Activated T-cell treated with anti-CD3 and anti-CD28 coated beads, Interleukin-2, amount 50 U/mL, for 1 hour (primary cell): ENCODE data around the gene LCORL.
"Not testable (repeated sequence)": the region's sequence is repeated elsewhere in the genome, so short reads cannot be mapped to it uniquely, and the experiment has no call there.

Experiments
- DNase-seq: peaks from one replicate; pipeline ENCODE4 v3.0.0-alpha.2; 2020

The LCORL gene

GRCh38 chr4:17924189-17924588, 97.4 kb downstream of the LCORL start:
- DNase-seq = no peak

GRCh38 chr4:17921451-17921850, 100.1 kb downstream of the LCORL start:
- no peak for DNase-seq

DNA sequence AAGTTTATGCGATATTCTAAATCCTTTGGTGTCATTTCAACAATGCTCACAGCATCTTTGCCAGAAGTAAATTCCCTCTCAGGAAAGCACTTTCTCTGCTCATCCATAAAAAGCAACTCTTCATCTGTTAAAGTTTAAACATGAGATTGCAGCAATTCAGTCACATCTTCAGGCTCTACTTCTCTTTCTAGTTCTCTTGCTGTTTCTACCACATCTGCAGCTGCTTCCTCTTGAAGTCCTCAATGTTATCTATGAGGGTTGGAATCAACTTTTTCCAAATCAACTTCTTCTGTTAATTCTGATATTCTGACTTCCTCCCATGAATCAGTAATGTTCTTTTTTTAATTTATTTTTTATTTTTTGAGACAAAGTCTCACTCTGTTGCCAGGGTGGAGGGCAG, 100.9 kb downstream of the LCORL start:
- DNase-seq = no peak

DNA sequence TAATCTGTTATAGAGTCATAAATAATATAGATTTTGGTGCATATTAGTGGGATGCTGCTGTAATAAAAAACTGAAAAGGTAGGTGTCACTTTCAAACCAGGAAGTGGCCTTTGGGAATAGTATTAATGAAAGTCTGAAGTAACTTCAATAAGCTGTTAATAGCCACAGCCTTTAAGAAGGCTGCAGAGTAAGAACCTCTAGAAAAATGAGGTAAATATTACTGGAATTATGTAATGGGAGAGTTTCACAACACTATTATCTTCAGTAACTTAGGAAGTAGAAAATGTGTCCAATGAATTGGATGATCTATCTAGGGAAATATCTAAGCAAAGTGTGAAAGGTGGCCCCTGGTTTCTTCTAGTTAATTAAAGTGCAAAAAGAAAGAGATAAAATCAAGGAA, 106.1 kb downstream of the LCORL start:
- DNase-seq = no peak

DNA sequence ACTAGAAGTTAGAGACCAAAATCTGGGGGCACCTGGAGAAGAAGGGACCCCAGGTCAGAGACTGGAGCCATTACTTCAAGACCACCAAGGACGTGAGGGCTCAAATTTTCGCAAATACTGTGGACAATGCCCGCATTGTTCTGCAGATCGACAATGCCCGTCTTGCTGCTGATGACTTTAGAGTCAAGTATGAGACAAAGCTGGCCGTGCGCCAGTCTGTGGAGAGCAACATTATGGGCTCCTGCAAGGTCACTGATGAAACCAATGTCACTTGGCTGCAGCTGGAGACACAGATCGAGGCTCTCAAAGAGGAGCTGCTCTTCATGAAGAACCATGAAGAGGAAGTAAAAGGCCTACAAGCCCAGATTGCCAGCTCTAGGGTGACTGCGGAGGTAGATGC, 109.5 kb downstream of the LCORL start:
- no peak for DNase-seq

DNA sequence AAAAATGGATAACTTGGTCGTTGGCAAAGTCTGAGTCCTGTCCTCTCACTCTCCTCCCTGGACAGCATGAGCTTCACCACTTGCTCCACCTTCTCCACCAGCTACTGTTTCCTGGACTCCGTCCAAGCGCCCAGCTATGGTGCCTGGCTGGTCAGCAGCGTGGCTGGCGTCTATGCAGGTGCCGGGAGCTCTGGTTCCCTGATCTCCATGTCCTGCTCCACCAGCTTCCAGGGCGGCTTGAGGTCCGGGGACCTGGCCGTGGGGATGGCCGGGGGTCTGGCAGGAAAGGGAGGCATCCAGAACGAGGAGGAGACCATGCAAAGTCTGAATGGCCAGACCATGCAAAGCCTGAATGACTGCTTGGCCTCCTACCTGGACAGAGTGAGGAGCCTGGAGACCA, 109.9 kb downstream of the LCORL start:
- no peak for DNase-seq

DNA sequence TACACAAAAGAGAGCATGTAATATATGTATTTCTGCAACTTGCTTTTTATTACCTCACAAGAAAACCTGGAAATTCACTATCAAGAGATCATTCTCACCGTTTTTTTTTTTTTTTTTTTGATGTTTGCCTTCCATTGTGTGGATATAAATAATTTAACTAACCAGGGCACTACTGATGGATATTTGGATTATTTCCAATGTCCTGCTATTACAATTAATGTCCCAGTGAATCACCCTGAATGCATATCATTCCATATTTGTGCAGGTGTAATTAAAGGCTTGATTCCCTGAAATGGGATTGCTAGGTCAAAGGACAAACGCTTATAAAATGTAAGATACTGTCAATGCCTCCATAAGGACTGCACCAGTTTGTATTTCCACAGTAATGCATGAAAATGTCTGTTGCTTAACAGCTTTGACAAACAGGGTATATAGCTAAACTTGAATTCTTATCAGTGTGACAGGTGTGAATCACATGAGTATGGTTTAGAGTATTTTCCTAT, 123.0 kb downstream of the LCORL start:
- DNase-seq = no peak

GRCh38 chr4:17895481-17895880, 126.1 kb downstream of the LCORL start:
- no peak for DNase-seq

GRCh38 chr4:17894421-17894820, 127.1 kb downstream of the LCORL start:
- DNase-seq = no peak

DNA sequence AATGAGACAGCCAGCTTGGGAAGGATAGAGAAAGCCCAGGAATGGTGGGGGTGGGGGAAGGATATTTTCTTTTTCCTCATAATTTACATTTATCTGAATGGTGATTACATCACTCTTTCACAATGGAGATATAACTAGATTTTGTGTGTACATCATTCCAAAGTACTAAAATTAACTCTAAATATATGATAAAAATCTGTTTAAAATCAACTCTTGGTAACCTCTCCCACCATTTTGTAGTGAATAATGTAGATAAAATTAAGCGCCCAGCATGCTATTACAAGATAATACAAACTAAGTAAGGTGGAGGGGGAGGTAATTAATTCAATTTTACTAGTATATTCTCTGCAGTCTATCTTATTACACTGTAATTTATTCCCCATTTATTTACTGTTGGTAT, 131.9 kb downstream of the LCORL start:
- DNase-seq = no peak

DNA sequence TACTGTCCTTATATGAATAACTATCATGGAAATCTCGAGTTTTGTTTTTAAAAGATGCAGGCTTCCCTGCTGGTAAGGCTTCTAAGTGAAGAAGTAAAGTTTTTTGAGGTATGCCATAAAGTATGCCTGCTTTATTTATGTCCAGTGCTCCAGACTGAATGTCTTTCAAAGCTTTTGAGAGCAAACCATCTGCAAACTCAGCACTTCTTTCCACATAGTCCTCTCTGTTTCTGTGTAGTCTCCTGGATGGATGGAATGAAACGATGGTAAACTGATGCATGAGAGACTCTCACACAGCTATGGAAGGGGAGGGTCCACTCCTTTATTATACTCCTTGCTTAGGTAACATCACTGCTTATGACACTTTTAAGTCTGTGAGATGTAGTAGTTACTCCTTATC, 137.0 kb downstream of the LCORL start:
- DNase-seq = no peak

DNA sequence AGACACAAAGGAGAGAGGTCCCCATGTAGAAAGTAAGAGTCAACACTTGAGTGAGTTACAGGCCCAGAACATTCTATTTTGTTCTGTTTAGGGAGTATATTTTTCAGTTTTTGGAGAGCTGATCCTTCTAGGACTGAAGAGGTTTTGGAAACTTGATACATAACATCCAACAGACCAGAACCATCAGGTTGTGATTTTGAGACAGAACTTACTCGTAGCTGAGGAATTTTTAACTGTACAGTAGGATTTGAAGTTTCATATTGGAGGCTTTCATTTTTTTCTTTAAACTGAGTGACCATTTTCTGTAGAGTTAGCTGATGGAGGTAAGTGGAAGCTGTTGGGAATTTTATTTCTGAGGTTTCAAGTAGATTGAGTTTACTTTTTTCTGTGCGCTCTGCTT, 137.5 kb downstream of the LCORL start:
- no peak for DNase-seq

DNA sequence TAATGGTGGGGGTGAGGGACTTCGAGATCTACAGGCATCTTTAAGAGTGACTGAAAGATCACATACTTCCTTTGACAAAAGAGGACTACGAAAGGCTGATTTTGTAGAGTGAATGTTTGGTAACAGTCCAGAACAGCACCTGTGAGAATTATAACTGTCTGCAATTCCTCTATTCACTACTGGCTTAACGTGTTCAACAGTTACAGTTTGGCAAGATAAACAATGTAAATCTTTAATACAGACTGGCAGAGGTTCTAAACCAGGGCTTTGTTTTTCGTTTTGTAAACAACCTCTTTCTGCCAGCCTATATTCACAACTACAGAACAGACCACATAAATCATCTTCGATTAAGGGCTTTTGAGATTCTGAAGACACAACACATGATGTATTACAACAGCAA, 143.9 kb downstream of the LCORL start:
- DNase-seq = no peak

DNA sequence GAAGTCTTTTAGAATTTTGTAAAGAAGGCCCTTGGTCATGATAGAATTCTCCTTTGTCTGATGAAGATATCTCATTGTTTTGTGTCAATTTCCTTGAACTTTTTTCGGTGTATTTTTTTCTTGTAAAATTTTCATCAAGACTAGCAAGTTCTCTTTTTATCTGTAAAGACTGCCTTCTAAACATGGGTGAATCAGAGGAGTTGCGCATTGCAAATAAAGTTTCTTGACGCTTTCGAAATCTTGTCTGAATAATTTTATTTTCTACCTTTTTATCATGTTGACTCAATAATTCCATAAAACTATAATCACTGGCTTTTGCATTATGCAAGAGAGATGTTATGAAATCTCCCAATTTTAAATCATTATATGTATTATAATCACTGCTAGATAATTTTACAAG, 144.6 kb downstream of the LCORL start:
- DNase-seq = no peak

GRCh38 chr4:17875402-17876070, 146.0 kb downstream of the LCORL start:
- no peak for DNase-seq

GRCh38 chr4:17869327-17869726, 152.2 kb downstream of the LCORL start:
- DNase-seq = no peak

DNA sequence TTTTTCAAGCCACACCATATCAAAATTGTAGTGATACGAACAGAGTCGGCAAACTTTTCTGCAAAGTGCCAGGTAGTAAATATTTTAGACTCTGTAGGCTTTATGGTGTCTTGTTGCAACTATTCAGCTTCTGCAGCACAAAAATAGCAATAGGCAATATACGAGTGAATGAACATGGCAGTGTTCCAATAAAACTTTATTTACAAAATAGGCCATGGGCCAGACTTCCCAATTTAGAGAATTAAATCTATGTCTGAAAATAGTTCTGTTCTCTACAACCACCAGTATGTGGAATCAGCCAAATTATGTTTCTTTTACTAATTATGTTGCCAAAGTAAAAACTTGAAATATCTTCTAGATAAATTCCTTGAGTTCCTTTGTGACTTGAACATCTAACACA, 154.3 kb downstream of the LCORL start:
- no peak for DNase-seq

- no peak for DNase-seq
Observed at GRCh38 chr4:17866810-17867209, 154.7 kb downstream of the LCORL start.

GRCh38 chr4:17865866-17866363, 155.6 kb downstream of the LCORL start:
- DNase-seq = no peak

DNA sequence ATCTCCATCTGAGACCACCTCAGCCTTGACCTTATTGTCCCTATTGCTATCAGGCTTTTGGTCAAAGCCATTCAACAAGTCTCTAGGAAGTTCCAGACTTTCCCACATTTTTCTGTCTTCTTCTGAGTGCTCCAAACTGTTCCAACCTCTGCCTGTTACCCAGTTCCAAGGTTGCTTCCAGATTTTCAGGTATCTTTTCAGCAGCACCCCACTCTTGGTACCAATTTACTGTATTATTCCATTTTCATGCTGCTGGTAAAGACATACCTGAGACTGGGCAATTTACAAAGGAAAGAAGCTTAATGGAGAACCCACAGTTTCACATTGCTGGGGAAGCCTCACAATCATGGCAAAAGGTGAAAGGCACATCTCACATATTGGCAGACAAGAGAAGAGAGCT, 159.6 kb downstream of the LCORL start:
- DNase-seq = not testable (repeated sequence)

DNA sequence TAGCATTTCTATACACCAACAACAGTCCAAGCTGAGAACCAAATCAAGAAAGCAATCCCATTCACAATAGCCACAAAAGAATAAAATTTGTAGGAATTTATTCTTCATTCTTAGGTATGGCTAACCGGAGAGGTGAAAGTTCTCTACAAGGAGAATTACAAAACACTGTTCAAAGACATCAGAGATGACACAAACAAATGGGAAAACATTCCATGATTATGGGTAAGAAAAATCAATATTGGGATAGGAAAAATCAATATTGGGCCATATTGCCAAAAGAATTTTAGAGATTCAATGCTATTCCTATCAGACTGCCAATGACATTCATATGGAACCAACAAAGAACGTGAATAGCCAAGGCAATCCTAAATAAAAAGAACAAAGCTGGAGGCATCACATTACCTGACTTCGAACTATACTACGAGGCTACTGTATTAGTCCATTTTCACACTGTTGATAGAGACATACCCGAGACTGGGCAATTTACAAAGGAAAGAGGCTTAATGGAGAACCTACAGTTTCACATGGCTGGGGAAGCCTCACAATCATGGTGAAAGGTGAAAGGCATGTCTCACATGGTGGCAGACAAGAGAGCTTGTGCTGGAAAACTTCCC, 161.7 kb downstream of the LCORL start:
- no peak for DNase-seq

DNA sequence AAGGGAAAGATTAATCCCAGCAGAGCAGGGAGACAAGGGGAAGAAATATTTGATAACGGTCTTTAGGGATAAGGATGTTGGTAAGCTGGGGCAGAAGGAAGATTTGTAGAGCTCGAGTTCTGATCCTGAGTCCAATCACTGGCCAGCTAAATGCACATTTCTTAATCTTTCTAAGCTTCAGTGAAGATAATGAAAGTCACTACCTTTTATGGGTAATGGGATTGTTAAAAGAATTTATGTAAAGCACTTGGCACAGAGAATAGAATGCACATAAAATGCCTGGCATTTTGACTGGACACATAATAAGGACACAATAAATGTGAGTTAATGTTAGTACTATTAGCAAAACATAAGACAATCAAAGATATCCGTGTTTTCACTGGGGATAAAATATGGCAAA, 167.5 kb downstream of the LCORL start:
- no peak for DNase-seq

- no peak for DNase-seq
Observed at GRCh38 chr4:17851959-17852358, 169.6 kb downstream of the LCORL start.

GRCh38 chr4:17850295-17850694, 171.3 kb downstream of the LCORL start:
- not testable (repeated sequence) for DNase-seq

GRCh38 chr4:17846266-17846665, 175.3 kb downstream of the LCORL start:
- DNase-seq = no peak
